IPS-NIHi7 (cell line): Measurements from ENCODE around the gene SMAD7.

Experiments used
- DNase-seq: peaks from one replicate; pipeline ENCODE4 v3.0.0; 2012; ENCODE audit warnings: mixed read lengths; ENCODE audit errors: extremely low spot score

SMAD7 gene

DNA sequence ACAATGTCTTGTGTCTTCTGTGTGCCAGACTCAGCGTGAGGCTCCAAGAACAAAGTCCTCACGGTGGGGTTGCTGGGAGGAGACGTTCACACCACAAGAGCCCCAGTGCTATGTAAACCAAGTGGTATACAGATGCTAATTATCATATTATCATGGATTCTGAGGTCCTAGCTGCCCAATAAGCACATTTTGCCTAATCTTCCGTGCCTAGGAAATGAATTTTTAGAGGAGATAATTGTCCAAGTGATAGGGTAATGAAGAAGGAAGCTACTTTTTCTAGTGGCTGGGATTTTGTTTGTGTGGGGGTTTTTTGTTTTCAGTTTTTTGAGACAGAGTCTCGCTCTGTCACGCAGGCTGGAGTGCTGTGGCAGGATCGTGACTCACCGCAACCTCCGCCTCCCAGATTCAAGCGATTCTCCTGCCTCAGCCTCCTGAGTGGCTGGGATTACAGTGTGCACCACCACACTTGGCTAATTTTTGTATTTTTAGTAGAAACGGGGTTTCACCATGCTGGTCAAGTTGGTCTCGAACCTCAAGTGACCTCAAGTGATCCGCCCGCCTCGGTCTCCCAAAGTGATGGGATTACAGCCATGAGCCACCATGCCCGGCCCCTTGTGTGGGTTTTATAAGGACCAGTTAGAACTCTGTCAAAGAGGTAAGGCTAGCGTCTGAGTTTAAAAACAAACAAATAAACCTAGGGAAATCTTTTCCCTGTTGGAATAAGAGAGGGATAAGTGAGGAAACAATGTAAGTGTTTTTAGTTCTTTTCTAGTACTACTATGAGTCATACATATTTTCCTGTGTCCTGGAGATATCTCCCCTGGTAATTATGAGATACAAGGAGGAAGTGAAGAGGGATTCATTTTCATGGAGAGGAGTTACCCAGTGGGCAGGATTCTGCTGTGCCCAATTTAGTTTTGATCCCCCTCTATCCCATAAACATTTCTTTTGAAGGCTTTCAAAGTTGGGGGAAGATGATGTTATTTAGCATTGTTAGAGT, 9.5 kb upstream of the SMAD7 start:
- DNase-seq, result peak; percentile 67

DNA sequence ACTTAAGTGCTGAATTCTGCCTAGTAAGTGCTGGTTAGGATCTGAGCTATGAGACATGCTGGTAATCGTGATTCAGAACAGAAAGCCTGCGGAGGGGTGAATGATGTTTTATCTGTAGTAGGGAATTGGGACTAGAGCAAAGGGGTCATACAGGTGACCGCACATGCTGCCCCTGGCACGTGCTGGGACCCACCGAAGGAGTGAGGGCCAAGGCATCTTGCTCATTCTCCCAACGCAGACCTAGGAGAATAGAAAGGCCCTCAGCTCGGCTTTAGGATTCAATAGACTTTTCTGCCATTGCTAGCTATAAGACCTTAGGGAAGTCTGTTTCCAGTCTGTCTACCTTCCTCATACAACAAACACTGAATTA, 8.8 kb upstream of the SMAD7 start:
- DNase-seq, result no peak

DNA sequence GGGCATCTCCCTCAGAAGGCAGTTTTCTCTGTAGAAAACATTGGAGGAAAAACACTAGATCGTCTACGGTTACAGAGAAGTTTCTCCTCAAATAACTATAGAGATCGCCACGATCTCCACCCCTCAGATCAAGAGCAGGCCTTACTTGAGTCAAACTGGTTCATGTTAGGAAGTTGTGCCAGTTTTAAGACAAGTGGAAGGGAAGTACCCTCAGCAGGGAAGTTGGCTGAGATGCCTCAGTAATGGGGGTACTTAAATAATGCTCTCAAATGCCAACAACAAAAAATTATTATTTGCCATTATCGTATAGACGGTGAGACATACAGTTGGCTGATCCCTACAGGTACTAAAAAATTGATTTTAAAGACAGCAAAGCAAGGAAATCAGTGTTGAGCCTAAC, 8.2 kb upstream of the SMAD7 start:
- no peak for DNase-seq

DNA sequence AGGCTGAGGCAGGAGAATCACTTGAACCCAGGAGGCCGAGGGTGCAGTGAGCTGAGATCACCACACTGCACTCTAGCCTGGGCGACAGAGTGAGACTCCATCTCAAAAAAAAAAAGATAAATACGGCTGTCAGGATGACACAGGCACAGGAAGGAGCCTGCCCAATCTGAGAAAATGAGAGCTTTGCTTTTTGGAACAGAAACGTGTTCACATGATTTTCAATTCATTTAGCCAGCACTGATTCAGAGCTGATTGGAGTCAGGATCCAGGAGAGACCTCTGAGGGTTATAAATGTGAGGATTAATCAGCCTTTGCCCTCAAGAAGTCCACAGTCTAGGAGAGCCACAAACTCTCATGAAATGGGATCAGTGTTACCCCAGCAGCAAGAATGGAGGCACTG, 6.9 kb upstream of the SMAD7 start:
- DNase-seq, result no peak

DNA sequence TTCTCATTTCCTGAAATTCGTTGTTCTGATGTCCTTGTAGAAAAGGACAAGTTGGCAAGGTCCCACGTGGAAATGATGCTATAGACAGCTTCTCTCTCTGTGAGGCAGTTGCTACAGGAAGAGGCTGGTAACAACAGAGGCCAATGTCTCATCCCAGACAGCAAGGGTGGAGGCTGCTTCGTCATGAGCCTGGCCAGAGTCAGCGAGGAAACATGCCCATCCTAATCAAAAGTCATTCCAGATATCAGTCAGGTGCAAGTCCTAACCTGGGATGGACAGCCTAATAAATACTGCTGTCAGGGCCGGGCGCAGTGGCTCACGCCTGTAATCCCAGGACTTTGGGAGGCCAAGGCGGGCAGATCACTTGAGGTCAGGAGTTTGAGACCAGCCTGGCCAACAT, 6.4 kb upstream of the SMAD7 start:
- DNase-seq, result no peak

DNA sequence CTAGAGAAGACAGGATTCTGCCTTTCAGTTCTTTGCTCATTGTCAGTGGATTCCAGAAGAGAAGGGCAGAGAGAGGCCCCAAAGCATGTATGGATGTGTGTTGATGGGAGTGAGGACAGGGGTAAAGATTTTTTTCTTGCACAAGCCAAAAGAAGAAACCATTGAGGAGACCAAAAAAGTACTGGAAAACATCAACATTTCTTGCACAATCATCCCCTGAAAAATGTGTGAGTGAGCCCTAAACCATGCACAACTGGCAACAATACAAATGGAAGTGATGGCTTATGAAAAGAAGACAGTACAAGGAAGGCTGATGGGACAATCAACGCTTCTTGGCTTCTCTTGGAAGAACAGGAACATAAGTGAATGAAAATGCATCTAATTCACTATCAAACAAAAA, 5.6 kb upstream of the SMAD7 start:
- DNase-seq, result no peak

DNA sequence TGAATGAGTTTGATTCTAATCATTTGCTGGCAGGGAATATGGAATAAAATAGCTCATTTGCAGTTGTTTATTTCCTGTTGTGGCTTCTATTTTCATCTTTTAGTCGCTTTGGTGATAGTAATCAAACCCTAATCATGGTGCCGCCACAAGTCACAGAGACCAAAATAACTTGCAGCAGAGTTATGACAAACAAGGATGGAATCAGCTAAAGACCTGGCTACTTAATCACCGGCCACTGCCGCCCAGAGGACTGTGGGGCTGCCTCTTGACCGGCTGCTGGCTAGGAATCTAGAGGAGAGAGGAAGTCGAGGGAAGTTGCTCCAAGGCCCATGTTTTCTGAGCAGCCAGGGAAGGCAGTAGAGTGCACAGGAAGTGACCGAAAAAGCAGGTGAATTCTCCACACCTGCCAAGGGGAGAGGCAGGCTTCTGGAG, 5.1 kb upstream of the SMAD7 start:
- no peak for DNase-seq

DNA sequence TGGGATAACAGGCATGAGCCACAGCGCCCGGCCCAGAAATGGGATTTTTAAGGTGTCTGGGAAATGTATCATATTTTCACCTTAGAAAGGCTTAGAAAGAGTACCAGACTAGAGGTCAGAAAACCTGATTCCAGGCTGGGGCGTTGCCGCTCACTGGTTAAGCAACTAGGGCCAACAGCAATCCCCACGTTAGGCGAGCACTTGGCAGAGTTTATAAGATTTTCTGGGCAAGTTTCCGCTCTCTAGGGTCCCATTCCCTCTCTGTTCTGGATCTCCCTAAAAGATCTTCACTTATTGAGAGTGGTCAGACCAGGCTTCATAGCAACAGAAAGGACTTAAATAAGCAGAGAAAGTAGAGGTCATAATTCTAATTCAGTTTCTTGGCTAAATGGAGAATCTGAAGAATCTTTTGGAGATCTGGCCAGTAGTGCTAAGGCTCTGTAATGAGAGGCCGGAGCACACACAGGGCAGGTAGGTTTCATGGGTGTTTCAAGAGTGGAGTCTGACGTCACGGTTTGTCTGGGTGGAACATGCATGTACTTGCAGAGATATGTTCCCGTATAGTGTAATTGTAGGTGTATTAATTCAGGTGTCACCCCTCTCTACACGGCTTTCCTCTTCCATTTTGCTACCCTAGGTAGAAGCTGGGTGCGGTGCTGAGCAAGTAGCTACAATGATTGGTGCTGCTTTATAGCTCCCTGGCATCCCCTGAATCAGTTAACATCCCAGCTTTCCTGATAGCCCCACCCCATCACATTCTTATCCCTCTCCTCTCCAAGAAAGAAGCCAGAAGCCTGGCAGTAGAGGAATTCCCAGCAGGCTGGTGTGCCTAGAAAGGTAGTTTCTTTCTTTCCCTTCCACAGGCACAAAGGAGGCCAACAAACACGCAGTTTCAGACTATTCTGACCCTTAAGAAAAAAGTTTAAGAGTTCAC, 4.4 kb upstream of the SMAD7 start:
- DNase-seq, result no peak

DNA sequence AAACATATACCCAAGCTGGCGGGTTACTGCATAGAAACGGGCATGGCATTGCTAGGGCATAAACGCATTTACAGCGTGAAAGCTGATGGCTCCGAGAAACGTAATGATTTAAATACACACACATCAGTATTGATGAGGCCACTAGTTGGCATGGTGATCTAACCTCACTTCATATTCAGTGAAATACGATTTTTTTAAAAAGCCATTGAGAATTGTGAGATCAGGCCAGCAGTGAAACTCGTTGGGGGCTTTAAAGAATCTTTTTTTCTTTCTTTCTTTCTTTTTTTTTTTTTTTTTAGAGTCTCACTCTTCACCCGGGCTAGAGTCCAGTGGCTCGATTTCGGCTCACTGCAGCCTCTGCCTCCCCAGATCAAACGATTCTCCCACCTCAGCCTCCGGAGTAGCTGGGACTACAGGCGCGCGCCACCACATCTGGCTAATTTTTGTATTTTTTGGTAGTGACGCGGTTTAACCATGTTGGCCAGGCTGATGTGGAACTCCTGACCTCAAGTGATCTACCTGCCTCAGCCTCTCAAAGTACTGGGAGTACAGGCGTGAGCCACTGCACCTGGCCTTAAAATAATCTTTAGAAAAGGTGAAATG, 2.4 kb upstream of the SMAD7 start:
- DNase-seq, result no peak

DNA sequence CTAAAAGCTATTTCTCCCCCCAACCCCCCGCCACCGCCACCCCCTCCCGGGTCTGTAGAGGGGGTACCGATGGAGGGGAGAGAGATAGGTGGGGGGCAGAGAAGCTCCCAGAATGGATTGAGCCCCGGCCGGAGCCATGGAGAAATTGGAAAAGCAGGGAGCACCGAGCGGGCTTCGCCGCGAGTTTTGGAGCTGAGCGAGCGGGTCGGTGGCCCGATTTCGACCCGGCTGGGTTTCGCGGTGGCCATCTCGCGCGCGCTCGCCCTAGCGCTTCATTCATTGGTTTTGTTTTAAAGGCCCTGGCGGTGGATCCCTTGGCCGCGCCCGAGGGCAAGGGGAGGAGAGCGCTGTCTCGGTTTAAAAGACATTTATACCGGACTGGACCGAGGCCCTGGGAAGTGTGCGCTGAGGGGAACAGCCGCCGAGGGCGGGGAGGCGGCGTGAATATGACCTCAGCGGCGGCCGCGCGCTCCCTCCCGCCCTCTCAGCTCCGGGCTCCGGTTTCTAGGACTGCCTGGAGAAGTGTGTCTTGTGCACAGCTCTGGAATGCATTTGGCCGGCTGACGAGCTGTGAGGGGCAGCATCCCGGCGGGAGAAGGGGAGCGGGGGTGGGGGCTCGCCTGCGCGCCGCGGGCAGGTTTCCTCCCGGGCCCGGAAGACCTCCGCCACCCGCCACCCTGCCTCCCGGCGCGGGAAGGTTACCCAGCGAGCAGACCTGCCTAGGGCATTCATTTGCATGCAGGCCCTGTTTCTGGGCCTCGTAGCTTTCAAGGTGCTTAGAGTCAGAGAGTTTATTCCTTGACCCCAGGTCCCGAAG, 1.7 kb upstream of the SMAD7 start:
- DNase-seq, result peak; percentile 67

DNA sequence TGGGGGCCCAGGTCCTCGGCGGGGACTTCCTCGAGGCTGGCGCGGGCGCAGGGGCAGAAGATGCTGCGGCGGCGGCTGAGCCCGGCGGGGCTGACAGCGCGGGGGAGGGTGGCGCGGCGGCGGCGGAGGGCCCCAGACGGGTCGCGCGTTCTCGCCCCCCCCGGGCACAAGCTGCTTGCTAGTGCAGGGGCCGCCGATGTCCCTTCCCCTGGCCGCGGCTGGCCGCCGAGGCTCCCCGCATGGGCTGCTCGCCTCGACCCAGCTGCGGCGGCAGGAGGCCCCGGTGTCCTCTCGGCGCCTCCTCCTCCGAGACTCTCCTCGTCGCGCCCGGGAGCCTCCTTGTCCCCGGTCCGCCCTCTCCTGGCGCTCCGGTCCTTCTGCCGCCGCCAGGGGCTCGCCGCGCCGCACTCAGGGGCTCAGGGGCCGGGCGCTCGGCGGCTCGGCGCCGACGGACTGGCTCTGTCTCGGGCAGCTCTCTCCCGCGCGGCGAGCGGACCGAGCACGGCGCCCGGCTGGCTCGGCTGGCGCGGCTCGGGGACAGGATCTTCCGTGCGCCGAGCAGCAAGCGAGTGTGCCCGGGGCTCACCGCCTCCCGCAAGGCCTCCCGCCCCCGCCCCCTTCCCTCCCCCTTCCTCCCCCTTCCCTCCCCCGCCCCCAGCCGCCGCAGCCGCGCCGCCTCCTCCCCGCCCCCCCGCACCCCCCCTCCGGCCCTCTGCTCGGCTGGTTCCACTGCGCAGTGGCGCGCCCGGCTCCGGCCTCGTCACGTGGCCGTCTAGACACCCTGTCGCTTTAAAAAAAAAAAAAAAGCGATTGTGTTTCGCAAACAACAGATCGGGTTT, 902 bp upstream of the SMAD7 start:
- DNase-seq, result peak; percentile 59

DNA sequence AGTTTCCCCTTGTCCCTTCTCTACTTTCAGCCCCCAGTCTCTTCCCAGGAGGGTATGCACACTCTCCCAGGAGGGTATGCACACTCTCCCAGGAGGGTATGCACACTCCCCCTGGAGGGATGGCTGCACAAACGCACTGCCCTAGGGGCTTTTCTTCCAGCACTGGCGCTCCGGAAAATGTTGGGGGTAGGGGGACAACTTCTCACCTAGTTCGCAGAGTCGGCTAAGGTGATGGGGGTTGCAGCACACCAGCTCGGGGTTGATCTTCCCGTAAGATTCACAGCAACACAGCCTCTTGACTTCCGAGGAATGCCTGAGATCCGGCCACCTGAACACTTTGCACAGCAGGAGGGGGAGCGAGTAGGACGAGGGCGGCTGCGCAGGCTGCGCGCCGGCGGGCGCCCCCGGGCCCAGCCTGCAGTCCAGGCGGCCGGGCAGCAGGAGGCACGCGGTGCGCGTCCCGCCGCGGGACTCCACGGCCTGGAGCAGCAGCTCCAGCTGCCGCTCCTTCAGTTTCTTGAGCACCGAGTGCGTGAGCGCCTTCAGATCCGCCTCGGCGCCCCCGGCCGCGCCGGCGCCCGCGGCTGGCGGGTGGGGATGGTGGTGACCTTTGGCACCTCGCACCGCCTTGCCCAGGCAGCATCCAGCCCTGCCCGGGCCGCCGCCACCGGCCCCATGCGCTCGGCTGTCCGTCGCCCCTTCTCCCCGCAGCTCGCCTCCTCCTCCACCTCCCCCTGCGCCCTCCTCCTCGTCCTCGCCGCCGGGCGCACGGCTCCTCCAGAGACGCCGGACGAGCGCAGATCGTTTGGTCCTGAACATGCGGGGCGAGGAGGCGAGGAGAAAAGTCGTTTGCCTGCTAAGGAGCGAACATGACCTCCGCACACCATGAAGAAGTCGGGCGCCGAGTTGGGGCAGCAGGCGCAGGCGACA, 894 bp downstream of the SMAD7 start:
- no peak for DNase-seq

DNA sequence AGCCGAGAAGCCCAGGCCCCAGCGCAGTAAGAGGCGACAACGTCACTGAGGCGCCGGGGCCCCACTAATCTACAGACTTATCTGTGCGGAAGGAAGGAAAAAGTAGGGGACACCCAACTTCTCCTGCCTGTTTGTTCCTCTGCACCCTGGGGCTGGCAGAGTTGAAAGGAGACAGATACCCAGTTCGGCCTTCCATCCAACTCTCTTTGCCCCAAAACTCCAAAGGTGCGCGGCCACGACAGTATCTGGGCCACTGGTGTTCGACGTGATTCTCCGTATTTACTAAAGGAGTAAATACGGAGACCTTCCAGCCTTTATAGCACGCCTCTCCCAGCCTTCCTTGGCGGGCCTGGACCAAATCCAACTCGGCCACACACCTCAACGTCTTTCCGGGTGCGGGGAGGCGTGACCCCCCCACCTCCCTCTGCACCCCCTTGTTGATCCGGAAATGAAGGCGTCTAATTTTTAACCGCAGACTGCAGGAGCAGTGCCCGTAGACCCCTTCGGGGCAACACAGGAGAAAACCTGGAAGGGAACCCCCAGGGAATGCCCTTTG, 1.6 kb downstream of the SMAD7 start:
- DNase-seq, result no peak

DNA sequence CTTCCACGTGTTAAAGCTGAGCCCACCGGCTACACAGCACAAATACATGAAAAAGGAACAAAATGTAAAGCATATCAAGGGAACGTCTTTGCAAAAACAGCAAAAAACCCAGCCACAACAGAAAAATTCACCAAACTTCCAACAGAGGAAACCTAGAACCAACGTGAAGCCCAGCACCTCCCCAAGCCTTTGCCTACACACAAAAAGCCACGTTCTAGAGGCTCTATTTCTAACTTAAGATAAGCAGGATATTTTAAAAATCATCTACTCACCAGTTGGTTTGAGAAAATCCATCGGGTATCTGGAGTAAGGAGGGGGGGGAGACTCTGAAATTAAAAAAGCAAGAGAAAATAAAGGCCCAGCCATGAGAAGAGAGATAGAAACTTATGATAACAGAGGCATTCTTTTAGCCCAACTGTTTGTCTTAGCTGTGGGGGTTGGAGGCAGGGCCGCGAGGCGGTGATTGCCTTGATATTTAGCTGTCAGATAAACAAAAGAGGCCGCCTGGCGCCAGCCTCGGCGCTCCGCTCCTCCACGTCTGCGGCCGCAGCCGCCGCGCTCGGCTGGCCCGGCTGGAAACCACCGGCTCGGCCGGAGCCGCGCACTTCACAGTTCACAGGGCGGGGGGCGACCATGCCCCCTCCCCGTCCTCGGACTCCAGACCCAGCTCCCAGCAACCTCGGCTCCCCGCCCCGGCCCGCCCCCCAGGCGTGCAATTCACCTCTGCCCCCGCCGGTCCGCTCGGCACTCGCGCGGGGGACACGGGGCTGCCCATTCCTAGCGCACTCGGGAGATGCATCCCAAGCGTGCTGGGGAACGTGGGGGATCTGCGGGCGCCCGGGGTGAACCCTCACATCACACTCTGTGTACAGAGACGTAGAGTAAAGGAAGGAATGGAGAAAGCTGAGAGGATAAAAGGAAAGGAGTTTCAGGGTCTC, 2.4 kb downstream of the SMAD7 start:
- DNase-seq, result peak; percentile 57

DNA sequence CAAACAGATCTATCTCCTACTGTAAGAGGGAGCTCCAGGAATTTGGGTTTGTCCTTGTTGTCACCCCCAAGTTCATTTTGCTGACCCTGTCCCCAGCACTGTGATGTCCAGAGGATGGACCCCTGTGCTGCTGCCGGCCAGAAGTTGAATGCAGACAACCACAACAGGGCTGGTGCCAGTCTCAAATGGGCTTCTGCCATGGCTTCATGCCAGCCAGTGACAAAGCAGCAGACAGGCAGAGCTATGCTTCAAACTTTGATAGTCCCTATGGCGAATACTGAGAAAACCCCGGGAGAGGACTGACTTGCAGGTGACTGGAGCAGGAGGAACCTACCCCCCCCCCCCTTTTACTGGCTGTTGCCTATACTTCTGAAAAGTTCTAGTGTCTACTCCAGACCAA, 3.2 kb downstream of the SMAD7 start:
- DNase-seq, result no peak

DNA sequence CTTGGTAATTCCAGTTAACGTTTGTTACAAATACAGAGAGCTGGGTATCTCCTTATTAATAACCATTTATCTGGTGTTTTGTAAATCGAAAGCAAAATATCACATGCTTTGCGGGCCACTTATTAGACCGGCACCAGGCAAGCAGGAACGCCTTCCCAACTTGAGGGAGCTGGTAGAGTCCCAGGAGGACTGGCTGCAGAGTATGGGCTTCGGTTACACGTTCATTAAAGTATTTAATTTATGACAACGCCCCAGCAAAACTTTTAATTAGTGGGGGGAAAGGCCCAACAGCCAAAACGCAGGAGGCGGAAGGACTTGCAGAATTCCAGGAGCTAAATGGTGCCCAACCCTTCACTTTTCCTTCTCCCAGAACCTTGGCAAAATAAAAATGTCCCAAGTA, 3.7 kb downstream of the SMAD7 start:
- no peak for DNase-seq

DNA sequence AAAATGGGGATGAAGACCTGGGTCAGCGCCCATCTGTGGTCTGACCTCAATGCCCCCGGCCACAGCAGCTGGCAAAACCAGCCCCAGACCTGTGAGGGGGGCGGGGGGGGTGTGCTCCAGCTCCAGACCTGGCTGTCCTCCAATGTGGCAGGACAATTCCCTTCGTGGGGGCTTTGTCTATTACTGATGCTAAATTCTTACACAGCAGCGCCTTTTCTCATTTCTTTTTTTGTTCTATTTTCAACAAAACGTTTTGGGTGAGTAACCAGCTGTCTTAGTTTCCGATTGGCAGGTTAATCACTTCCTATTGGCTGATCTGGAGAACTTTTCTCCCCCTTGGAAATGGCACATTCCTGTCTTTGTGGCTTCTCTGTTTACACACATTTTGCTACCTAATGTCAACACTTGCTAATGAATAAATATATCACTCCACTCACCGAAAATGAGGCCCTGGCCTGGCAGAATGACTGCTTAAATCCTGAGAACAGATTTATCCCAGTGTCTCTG, 4.4 kb downstream of the SMAD7 start:
- DNase-seq, result no peak

DNA sequence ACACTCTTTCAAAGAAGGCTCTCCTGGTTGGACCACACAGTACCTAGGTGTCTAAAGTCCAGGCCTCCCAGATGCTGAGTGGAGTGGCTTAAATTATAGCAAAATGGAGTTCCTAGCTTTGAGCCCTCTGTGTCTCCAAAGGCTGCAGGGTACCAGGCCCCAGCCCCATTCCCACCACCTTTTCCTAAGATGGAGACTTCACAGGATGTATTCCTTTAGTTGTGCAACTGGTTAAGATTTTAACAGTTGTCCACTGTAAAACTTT, 4.9 kb downstream of the SMAD7 start:
- no peak for DNase-seq
